ES-I3 (cell line): ENCODE measurements around the gene CAMKK1.

Source experiments
- H3K36me3 ChIP-seq: 2 replicates; pipeline ENCODE4 v1.6.1; 2013; ENCODE audit warnings: mild to moderate bottlenecking, low read length, control low read depth, moderate library complexity; ENCODE audit not compliant: insufficient read depth
- H3K4me1 ChIP-seq: 2 replicates; pipeline ENCODE4 v1.6.1; 2013; ENCODE audit warnings: mild to moderate bottlenecking, control low read depth, low read length; ENCODE audit not compliant: insufficient read depth
- H3K9ac ChIP-seq: 2 replicates; pipeline ENCODE4 v1.6.1; 2013; ENCODE audit warnings: low read depth, mild to moderate bottlenecking, low read length, moderate library complexity
- H3K9me3 ChIP-seq: 2 replicates; pipeline ENCODE4 v1.6.1; 2013; ENCODE audit warnings: mild to moderate bottlenecking, low read length, moderate library complexity; ENCODE audit not compliant: control insufficient read depth, insufficient read depth

Gene CAMKK1

GRCh38 chr17:3885970-3886369 is 6.9 kb downstream of the CAMKK1 start:
- peaks cover 2% of the 10 kb centered on the region; the same call in 1 of the 2 replicates for H3K36me3 ChIP-seq
- H3K4me1 ChIP-seq, result peaks cover 31% of the 10 kb centered on the region; the same call in 1 of the 2 replicates

GRCh38 chr17:3885271-3885670 is 7.6 kb downstream of the CAMKK1 start:
- Histone ChIP-seq H3K9me3 (no peaks in the 10 kb centered on the region), H3K36me3 (peaks cover 2% of the 10 kb centered on the region; the same call in 1 of the 2 replicates), H3K4me1 (peaks cover 26% of the 10 kb centered on the region; the same call in 1 of the 2 replicates), H3K9ac (no peak overlapping the region)

More at GRCh38 chr17:3885970-3886369, 6.9 kb downstream of the CAMKK1 start:
- no peaks in the 10 kb centered on the region for H3K9me3 ChIP-seq
- H3K9ac ChIP-seq, result no peak overlapping the region

DNA sequence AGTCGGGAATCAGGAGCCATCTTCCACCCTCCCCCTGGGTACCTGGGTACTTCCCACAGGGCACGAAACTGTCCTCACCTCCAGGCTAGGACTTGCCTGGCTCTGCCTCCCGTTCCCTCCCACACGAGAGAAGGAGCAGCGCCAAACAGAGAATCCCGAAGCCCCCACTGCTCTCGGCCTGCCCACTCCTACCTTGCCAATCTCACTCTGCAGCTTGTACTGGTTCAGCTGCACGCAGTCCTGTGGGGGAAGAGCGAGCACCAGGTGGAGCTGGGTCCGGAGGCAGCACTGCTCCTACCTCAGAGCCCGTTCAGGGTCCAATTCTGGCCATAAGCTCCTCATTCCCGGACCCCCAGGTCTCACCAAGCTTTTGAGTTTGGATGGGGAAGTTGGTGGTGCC is 8.7 kb downstream of the CAMKK1 start:
- H3K9ac ChIP-seq, result no peak overlapping the region
- no peaks in the 10 kb centered on the region for H3K9me3 ChIP-seq
- peaks cover 2% of the 10 kb centered on the region; the same call in 1 of the 2 replicates for H3K36me3 ChIP-seq
- H3K4me1 ChIP-seq, result peaks cover 20% of the 10 kb centered on the region; the same call in 1 of the 2 replicates

DNA sequence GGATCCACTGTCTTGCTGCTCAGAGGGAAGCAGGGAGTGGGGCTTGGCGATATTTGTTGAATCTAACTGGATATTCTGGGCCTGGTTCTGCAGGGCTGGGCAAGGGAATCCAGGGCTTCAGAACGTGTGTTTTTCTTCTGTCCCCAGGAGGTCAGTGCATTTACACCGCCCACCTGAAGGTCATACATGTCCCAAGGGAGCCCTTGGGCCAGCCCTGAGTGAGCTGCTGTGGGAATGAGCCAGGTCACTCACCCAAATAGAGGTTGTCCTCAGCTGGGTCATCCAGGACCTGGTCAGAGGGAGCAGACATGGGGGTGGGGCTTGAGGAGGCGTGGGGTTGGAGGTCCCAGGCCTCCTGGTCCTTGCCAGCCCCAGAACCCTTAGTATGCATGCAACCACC is 10.6 kb downstream of the CAMKK1 start:
- no peaks in the 10 kb centered on the region for H3K9me3 ChIP-seq
- peaks cover 5% of the 10 kb centered on the region; the same call in 1 of the 2 replicates for H3K4me1 ChIP-seq
- no peak overlapping the region for H3K9ac ChIP-seq
- peaks cover 2% of the 10 kb centered on the region; the same call in 1 of the 2 replicates for H3K36me3 ChIP-seq

- no peaks in the 10 kb centered on the region for H3K9me3 ChIP-seq
- no peaks in the 10 kb centered on the region; the same call in 1 of the 2 replicates for H3K4me1 ChIP-seq
- H3K36me3 ChIP-seq, result peaks cover 2% of the 10 kb centered on the region; the same call in 1 of the 2 replicates
- no peak overlapping the region for H3K9ac ChIP-seq
Measured at GRCh38 chr17:3880983-3881382, 11.9 kb downstream of the CAMKK1 start.

DNA sequence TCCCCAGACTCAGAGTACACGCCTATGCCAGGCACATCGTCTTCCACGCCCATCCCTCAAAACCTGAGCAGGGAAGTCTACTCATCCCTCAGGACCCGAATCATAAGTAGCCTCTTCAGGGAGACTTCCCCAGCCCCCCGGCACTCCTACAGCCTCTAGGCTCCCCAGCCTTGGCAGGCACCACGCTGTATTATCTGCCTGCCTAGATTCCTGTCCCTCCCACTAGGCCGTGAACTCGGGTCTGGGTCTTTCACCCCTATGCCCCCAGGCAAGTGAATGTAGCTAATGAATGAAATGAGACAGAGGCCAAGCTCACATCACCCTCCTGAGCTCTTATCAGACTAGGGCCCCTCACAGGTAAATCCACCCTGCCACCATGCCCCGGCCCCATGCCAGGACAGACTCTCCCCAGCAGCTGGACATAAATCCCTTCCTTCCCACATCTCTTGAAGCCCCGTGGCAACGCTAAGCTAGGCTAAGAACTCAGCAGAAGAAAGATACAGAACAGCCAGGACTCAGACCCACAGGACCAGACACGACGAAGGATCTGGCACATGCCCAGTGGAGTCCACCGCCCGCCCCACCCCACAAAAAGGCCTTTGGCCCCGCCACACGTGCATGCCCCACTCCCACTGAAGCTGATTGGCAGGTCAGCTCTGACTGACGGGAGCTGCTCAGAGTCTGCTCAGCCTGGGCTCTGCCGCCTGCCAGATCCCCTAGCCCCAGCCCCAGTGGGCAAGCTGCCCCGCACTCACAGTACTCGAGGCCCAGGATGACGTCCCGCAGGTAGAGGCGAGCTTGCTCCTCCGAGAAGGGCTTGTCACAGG is 13.0 kb downstream of the CAMKK1 start:
- H3K9ac ChIP-seq, result no peak overlapping the region

GRCh38 chr17:3879186-3879585 is 13.7 kb downstream of the CAMKK1 start:
- H3K9ac ChIP-seq, result no peak overlapping the region
- no peaks in the 10 kb centered on the region; the same call in 1 of the 2 replicates for H3K4me1 ChIP-seq
- H3K36me3 ChIP-seq, result peaks cover 2% of the 10 kb centered on the region; the same call in 1 of the 2 replicates
- no peaks in the 10 kb centered on the region for H3K9me3 ChIP-seq

More for the DNA sequence above, 13.0 kb downstream of the CAMKK1 start:
- no peaks in the 10 kb centered on the region for H3K9me3 ChIP-seq
- no peaks in the 10 kb centered on the region; the same call in 1 of the 2 replicates for H3K4me1 ChIP-seq
- peaks cover 2% of the 10 kb centered on the region; the same call in 1 of the 2 replicates for H3K36me3 ChIP-seq

DNA sequence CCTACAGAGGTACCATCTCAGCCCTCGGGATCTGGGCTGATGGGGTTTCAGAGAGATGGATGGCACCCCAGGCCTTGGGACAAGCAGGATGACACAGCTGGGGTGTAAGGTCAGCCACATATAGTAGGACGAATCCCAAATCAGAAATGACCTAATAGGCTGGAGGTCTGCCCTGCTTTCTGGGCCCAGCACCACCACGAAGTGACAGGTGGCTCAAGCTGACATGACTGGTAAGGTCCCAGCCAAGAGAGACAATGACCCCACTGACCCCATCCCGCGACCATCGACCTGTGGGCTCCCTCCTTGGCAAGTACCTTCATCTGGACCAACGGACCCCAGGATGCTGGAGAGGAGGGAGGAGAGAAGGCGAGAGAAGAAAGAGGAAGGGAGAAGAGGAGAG is 15.6 kb downstream of the CAMKK1 start:
- H3K9me3 ChIP-seq, result no peaks in the 10 kb centered on the region
- H3K36me3 ChIP-seq, result peaks cover 1% of the 10 kb centered on the region; the same call in 1 of the 2 replicates
- H3K4me1 ChIP-seq, result no peaks in the 10 kb centered on the region; the same call in 1 of the 2 replicates
- no peak overlapping the region for H3K9ac ChIP-seq

DNA sequence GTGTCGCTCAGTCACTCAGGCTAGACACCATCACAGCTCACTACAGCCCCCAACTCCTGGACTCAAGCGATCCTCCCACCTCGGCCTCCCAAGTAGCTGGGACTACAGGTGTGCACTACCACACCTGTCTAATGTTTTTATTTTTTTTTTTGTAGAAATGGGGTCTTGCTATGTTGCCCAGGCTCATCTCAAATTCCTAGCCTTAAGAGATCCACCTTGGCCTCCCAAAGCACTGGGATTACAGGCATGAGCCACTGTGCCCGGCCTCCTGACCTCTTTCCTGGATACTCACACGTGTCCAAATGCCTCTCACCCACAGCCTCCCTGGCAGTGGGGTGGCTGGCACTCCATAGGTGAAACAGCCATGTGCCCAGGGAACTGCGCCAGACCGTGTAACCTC is 17.5 kb downstream of the CAMKK1 start:
- Histone ChIP-seq H3K9ac (no peak overlapping the region), H3K36me3 (no peaks in the 10 kb centered on the region), H3K9me3 (no peaks in the 10 kb centered on the region), H3K4me1 (no peaks in the 10 kb centered on the region; the same call in 1 of the 2 replicates)

GRCh38 chr17:3873862-3874261 is 19.0 kb downstream of the CAMKK1 start:
- Histone ChIP-seq H3K36me3 (no peaks in the 10 kb centered on the region), H3K9ac (no peak overlapping the region), H3K9me3 (no peaks in the 10 kb centered on the region), H3K4me1 (no peaks in the 10 kb centered on the region)

- Histone ChIP-seq H3K36me3 (no peaks in the 10 kb centered on the region), H3K4me1 (no peaks in the 10 kb centered on the region), H3K9me3 (no peaks in the 10 kb centered on the region), H3K9ac (no peak overlapping the region)
Measured at GRCh38 chr17:3870871-3871306, 22.0 kb downstream of the CAMKK1 start.

GRCh38 chr17:3867606-3868005 is 25.2 kb downstream of the CAMKK1 start:
- no peaks in the 10 kb centered on the region for H3K36me3 ChIP-seq
- H3K4me1 ChIP-seq, result no peaks in the 10 kb centered on the region
- no peaks in the 10 kb centered on the region for H3K9me3 ChIP-seq
- no peak overlapping the region for H3K9ac ChIP-seq

DNA sequence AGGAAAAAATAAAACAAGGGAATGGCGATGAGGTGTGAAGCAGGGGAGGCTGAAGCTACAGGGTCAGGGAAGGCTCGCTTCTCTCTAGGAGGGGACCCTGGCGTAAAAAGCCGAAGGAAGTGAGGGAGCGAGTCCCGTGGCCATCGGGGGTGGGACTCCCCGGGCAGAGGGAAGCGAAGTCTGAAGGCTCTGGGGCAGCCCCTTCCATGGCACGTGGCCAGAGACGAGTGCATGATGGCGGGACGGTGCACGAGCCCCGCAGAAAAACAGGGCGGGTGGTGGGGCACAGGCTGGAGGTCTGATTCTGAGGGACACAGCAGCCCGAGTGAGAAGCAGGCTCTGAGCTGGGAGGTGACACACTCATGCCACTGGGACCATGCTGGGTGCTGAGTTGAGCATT is 25.7 kb downstream of the CAMKK1 start:
- H3K9me3 ChIP-seq, result no peaks in the 10 kb centered on the region
- H3K4me1 ChIP-seq, result no peaks in the 10 kb centered on the region
- H3K36me3 ChIP-seq, result no peaks in the 10 kb centered on the region
- H3K9ac ChIP-seq, result no peak overlapping the region

DNA sequence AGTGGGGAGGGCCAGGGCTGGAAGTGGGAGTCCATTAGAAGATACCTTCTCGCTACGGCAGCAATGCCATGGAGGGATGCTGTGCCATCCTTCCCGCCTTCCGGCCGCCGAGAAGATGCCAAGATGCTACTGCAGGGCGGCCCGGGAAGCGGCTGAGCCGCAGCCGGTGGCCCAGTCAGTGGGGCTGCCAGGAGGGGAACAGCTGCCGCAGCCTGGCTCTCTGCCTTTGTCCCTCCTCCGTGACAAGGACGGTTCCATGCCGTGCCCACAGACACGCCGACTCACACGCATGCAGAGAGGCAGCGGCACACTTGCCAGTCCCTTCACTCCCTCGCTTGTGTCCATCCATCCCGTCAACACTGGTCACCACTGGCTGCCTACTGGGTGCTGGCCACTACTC is 26.6 kb downstream of the CAMKK1 start:
- Histone ChIP-seq H3K9ac (no peak overlapping the region), H3K9me3 (no peaks in the 10 kb centered on the region), H3K36me3 (no peaks in the 10 kb centered on the region), H3K4me1 (no peaks in the 10 kb centered on the region)

DNA sequence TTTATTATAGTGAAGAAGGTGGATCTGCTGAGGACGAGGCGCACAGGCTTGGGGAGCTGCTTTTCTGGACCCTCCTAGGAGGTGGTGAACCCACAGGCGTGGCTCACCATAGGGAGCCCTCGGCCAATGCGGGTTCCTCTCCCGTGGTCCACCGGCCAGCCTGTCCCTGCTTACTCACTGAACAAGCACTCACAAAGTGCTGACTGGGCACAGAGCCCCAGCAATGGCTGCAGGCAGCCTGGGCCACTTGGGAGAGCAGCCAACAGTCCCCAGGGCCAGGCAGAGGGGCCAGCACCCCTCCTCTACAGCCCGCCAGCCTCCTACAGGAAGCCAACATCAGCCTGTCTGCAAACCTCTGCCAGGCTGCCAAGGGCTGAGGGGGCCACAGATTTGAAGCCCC is 27.7 kb downstream of the CAMKK1 start:
- no peak overlapping the region for H3K9ac ChIP-seq
- no peaks in the 10 kb centered on the region for H3K36me3 ChIP-seq
- H3K9me3 ChIP-seq, result no peaks in the 10 kb centered on the region
- no peaks in the 10 kb centered on the region for H3K4me1 ChIP-seq
